ENCODE results near the gene PLEKHJ1.
A peak's percentile ranks its signal among the peaks of the same experiment; 100 is the strongest.
"Not testable (repeated sequence)": the region's sequence is repeated elsewhere in the genome, so short reads cannot be mapped to it uniquely, and the experiment has no call there.

PLEKHJ1 gene

GRCh38 chr19:2236314-2237050, at the start of gene PLEKHJ1, which contains the start of gene SF3A2:
Gene PLEKHJ1 (minus strand): TSS chr19:2236329. CDS start chr19:2236248, 81 bp downstream.
Gene SF3A2 (plus strand): TSS chr19:2236824. CDS start chr19:2243419, 6,595 bp downstream.
- DNase-seq (ENCODE audit: low read depth in 1 of 2, low spot score in 1 of 2), result peak; percentile 92 to 95
- TF ChIP-seq JUND (IDR thresholded peaks at IDR 0.05; ENCODE audit: low read depth), result no peak
- in situ Hi-C loops (cut with HindIII; ENCODE audit: low pct_unique_long_range_greater_than_20kb, low sequenced_read_pairs), result no loop called here

- TF ChIP-seq JUND (IDR thresholded peaks at IDR 0.05; ENCODE audit: low read depth), result no peak
- no peak for DNase-seq (ENCODE audit: low read depth in 1 of 2, low spot score in 1 of 2)
- in situ Hi-C loops (cut with HindIII; ENCODE audit: low pct_unique_long_range_greater_than_20kb, low sequenced_read_pairs), result no loop called here
These were observed 47.8 kb upstream of the PLEKHJ1 start for GRCh38 chr19:2283835-2284507.

GRCh38 chr19:2282862-2283237, 46.7 kb upstream of the PLEKHJ1 start:
- no peak for TF ChIP-seq JUND (IDR thresholded peaks at IDR 0.05; ENCODE audit: low read depth)
- no peak for DNase-seq (ENCODE audit: low read depth in 1 of 2, low spot score in 1 of 2)
- in situ Hi-C loops (cut with HindIII; ENCODE audit: low pct_unique_long_range_greater_than_20kb, low sequenced_read_pairs), result no loop called here

- no peak for TF ChIP-seq JUND (IDR thresholded peaks at IDR 0.05; ENCODE audit: low read depth)
- in situ Hi-C loops (cut with HindIII; ENCODE audit: low pct_unique_long_range_greater_than_20kb, low sequenced_read_pairs), result no loop called here
- DNase-seq (ENCODE audit: low read depth in 1 of 2, low spot score in 1 of 2), result no peak
These were observed 46.1 kb upstream of the PLEKHJ1 start, which contains the start of gene PEAK3 for GRCh38 chr19:2282062-2282861. Gene PEAK3 (minus strand): TSS chr19:2282175. CDS start chr19:2280931, 1,244 bp downstream.

GRCh38 chr19:2281265-2282061, 45.3 kb upstream of the PLEKHJ1 start:
- in situ Hi-C loops (cut with HindIII; ENCODE audit: low pct_unique_long_range_greater_than_20kb, low sequenced_read_pairs); DNase-seq (ENCODE audit: low read depth in 1 of 2, low spot score in 1 of 2): not testable (repeated sequence)

GRCh38 chr19:2280633-2281264, 44.6 kb upstream of the PLEKHJ1 start:
- DNase-seq (ENCODE audit: low read depth in 1 of 2, low spot score in 1 of 2), result no peak
- no peak for TF ChIP-seq JUND (IDR thresholded peaks at IDR 0.05; ENCODE audit: low read depth)
- in situ Hi-C loops (cut with HindIII; ENCODE audit: low pct_unique_long_range_greater_than_20kb, low sequenced_read_pairs), result no loop called here

GRCh38 chr19:2278459-2279158, 42.5 kb upstream of the PLEKHJ1 start:
- no peak for TF ChIP-seq JUND (IDR thresholded peaks at IDR 0.05; ENCODE audit: low read depth)
- in situ Hi-C loops (cut with HindIII; ENCODE audit: low pct_unique_long_range_greater_than_20kb, low sequenced_read_pairs), result no loop called here

GRCh38 chr19:2277138-2277537, 41.0 kb upstream of the PLEKHJ1 start:
- DNase-seq (ENCODE audit: low read depth in 1 of 2, low spot score in 1 of 2), result no peak
- in situ Hi-C loops (cut with HindIII; ENCODE audit: low pct_unique_long_range_greater_than_20kb, low sequenced_read_pairs), result no loop called here
- TF ChIP-seq JUND (IDR thresholded peaks at IDR 0.05; ENCODE audit: low read depth), result no peak

More at GRCh38 chr19:2278459-2279158, 42.5 kb upstream of the PLEKHJ1 start:
- DNase-seq (ENCODE audit: low read depth in 1 of 2, low spot score in 1 of 2), result no peak

GRCh38 chr19:2276429-2276986, 40.4 kb upstream of the PLEKHJ1 start:
- in situ Hi-C loops (cut with HindIII; ENCODE audit: low pct_unique_long_range_greater_than_20kb, low sequenced_read_pairs), result no loop called here
- no peak for DNase-seq (ENCODE audit: low read depth in 1 of 2, low spot score in 1 of 2)
- no peak for TF ChIP-seq JUND (IDR thresholded peaks at IDR 0.05; ENCODE audit: low read depth)

- no peak for DNase-seq (ENCODE audit: low read depth in 1 of 2, low spot score in 1 of 2)
- TF ChIP-seq JUND (IDR thresholded peaks at IDR 0.05; ENCODE audit: low read depth), result no peak
- in situ Hi-C loops (cut with HindIII; ENCODE audit: low pct_unique_long_range_greater_than_20kb, low sequenced_read_pairs), result no loop called here
These were observed 39.7 kb upstream of the PLEKHJ1 start for GRCh38 chr19:2275588-2276428.

Data from T47D (cell line).